GM18505 (cell line): Measurements from ENCODE around the gene MYOF.

Experiments
- ATAC-seq: cut with Tn5 transposase; IDR thresholded peaks from one replicate; pipeline ENCODE4 v1.9.1; 2021; ENCODE audit not compliant: unreplicated experiment
- POLR2A ChIP-seq: IDR thresholded peaks from 4 replicates; pipeline ENCODE4 v1.6.1; 2011; ENCODE audit warnings: borderline replicate concordance; ENCODE audit not compliant: insufficient read depth, insufficient read length; ENCODE audit errors: extremely low read depth

Gene MYOF

DNA sequence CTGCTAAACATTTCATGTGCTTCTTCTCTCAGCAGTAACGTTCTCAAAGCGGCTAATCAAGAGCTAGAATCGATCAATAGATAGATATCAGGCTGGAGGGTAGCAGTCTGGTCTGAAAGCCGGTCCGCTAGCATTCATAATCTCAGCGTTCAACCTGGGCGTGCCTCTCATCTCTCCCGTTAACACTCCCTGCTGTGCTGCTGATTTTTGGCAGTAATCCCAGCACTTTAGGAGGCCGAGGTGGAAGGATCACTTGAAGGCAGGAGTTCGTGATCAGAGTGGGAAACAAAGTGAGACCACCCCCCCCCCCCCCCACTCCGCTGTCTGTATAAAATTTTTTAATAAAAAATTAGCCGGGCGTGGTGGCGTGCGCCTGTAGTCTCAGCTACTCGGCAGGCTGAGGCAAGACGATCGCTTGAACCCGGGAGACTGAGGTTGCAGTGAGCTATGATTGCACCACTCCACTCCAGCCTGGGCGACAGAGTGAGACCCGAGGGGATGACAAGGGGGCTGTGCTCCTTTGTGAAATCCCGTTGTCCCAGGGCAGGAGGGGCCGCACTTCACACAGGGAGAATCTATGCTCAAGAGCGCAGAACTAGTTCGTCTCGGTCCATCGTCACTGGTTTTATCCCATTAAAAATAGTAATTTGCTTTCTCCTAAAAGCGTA is 13.7 kb upstream of the MYOF start:
- peak; percentile 10 for ATAC-seq
- TF ChIP-seq POLR2A = no peak

DNA sequence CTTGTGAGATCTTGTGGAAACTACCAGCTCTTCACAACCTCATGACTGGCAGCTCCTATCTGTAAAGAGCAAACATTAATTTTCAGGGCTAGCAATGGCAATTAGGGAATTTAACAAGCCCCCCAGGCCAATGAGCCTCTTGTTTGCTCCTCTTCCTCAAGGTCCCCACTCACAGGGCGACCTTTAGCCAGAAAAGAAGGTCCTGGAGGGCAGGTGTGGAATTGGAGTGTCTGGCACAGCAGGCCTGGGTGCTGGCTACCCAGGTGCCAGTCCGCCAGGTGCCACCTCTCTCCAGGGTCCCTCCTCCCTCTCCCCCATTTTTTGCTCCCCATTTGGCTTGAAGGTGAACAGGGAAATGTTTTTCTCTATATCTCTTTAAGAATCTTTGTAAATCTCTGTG is 12.4 kb upstream of the MYOF start:
- no peak for TF ChIP-seq POLR2A

DNA sequence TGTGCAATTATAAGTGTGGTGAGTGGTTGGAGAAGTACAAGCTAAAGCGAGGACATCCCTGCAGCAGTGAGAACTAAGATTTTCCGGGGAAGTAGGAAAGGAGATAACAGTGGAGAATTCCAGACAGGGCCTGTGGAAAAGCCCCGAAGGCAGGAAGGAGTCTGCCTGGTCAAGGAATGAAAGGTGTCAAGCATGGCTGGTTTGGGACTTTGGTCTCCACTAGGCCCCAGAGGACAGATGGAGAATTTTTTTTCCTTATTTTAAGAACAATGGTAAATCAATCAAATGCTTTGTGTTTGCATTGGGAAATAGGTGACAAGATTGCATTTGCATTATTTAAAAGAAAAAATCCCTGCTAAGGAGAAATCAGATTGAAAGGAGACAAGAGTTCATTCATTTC is 11.0 kb upstream of the MYOF start:
- TF ChIP-seq POLR2A = no peak
- no peak for ATAC-seq

More for the DNA sequence above, 12.4 kb upstream of the MYOF start:
- ATAC-seq = no peak

GRCh38 chr10:93491602-93492121 is 9.5 kb upstream of the MYOF start:
- TF ChIP-seq POLR2A = no peak
- ATAC-seq = no peak

DNA sequence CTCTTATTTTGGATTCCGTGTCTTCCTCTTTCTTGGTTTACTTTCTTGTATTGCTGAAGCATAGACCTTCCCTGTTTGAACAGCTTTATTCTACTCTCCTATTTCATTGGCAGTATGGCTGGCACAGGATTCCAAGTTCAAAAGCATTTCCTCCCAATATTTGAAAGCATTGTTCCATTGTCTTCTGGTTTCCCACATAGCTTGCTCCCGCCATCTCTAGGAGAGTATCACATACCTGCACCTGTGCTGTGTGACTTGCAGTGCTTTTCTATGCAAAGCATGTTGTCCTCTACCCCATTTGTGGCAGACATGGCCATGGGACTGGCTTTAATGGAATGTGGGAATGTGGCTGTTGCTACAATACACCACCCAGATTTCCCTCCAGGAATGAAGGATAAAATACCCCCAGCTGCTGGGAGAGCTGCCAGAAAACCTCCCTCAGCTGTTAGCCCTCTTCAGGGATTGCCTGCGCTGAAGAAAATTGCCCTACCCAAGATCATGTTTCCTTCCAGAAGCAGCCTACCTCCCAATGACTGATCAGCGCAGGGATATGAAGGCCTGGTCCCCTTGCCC is 6.9 kb upstream of the MYOF start:
- ATAC-seq = no peak
- no peak for TF ChIP-seq POLR2A

DNA sequence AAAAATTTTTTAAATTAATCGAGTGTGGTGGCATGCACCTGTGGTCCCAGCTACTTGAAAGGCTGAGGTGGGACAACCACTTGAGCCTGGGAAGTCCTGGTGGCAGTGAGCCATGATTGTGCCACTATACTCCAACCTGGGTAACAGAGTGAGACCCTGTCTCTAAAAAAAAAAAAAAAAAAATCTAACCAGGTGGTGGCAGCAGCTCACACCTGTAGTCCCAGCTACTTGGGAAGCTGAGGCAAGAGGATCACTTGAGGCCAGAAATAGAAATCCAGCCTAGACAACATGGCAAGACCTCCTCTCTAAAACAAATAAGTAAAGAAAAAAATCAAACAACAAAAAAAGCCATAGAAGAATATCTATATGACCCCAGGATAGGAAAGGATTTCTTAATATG is 3.6 kb upstream of the MYOF start:
- no peak for ATAC-seq

DNA sequence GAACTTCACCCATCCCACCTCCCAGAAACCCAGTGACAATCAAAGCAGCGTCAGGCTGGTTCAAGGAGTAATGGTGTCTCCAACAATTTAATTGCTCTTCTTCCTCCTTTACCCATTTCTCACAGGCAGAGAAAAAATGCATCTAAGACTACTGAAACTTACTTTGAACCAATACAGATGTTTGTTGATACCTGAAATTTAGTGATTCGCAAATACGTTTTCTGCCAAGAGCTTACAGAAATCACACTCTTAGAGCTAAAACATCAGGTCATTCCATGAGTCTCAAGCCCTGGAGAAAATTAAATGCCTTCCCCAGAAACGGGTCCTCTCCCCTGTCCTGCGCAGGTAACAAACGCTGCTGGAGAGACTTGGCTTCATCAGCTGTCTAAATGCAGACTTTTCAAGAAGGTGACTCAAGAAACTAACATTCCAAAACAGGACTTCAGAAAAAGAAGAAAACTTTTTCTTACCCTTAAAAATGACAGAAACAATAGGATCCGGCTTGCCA is 443 bp downstream of the MYOF start:
- ATAC-seq = no peak
- no peak for TF ChIP-seq POLR2A

More for the DNA sequence above, 3.6 kb upstream of the MYOF start:
- TF ChIP-seq POLR2A = no peak

DNA sequence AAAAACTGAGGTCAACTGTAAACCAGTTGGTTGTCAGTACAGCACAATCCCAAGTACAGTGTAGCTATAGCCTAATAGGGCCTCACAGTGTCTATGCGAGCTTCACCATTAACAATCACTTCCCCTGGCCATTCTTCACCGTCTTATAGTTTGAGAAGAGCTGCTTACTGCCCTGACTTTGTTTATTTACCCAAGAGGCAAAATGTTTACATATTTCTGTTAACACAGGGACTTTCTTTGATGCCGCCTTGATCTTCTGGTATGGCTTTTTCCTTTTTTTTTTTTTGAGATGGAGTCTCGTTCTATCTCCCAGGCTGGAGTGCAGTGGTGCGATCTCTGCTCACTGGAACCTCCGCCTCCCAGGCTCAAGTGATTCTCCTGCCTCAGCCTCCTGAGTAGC is 3.3 kb downstream of the MYOF start:
- no peak for TF ChIP-seq POLR2A
- ATAC-seq = no peak

DNA sequence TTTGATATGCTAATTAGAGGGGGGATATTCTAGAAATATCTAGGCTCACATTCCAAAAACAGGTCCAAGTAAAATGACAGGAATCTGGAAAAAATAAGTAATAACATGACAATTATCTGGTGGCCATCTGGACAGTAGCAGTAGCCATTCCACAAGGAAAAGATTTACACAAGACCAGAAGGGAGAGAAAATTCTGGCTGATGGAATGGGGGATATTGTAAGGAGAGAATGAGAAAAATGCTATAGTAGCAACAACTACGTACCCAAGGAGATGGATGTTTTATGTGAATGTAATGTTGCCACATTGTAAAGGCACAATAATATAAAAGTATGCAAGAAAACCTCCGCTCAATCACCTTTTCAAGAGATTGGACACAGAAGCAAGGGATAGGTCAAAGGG is 5.4 kb downstream of the MYOF start:
- no peak for ATAC-seq
- no peak for TF ChIP-seq POLR2A

DNA sequence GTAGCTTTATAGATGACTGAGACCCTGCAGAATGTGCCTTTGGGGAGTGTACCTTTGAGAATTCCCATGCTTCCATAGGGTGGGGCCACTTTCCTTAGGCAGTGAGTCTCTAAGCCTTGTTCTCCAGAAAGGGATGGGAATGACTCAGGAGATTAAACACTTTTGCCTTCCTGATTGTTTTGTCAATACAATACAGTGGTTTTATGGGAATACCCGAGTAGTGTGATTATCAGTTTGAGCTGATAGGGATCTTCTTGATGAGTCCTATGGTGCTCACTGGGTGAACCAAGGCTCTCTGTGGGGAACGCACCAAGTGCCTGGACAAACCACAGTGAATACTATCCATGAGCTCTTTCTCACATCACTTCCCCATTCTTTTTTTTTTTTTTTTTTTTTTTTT is 6.3 kb downstream of the MYOF start:
- no peak for ATAC-seq

GRCh38 chr10:93475227-93475626 is 6.9 kb downstream of the MYOF start:
- no peak for ATAC-seq
- no peak for TF ChIP-seq POLR2A

More for the DNA sequence above, 6.3 kb downstream of the MYOF start:
- TF ChIP-seq POLR2A = no peak

GRCh38 chr10:93473804-93474472 is 8.2 kb downstream of the MYOF start:
- ATAC-seq = no peak
- TF ChIP-seq POLR2A = no peak

DNA sequence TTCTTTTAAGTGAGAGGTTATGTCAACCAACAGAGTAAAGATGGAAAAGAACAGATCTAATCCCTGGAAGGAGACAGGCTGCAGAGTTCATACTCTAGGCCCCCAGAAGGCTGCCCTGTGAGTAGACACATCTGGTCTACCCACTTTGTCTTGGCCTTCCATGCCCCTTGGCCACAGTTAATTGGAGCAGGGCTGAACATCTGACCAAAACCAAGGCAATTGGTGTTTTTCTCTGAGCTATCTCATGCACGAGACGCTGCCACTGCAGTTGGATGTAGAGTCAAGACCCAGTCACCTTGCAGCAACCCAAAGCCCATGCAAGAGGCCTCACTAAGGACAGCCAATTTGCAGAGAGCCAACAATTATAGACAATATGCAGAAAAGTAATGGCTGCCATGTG is 9.0 kb downstream of the MYOF start:
- TF ChIP-seq POLR2A = no peak
- no peak for ATAC-seq
